SK-N-SH (cell line): ENCODE data around the gene MAP3K12. TPM values are rescaled to one million over a fixed set of nuclear protein-coding genes. Genes with fewer than 3 reads are reported as not detected.

Source experiments
- CTCF ChIA-PET: fragments of 300-600, 350-600 bp; formaldehyde crosslinking; extraction: SDS; loops from one replicate; lab custom pipeline; 2021; lab: Yijun Ruan, JAX
- POLR2A ChIA-PET: fragments of 350-600 bp; sonication (Branson Sonifier 250); formaldehyde crosslinking; extraction: SDS; loops from one replicate; lab custom pipeline; 2020; ENCODE audit warnings: antibody characterized with exemption, inconsistent platforms; lab: Yijun Ruan, JAX
- DNase-seq: peaks from one replicate; pipeline ENCODE4 v3.0.0; 2012
- H2AFZ ChIP-seq: fragments of 200-600 bp; sonication (generic); 2 replicates; pipeline ENCODE4 v1.8.1; 2016; ENCODE audit warnings: antibody characterized with exemption, mild to moderate bottlenecking, low read depth
- H3F3A ChIP-seq: fragments of 200-600 bp; sonication (generic); replicated peaks from 2 replicates; pipeline ENCODE3; 2016; ENCODE audit warnings: antibody characterized with exemption, mild to moderate bottlenecking; ENCODE audit not compliant: insufficient read depth
- H3K27ac ChIP-seq, 2 experiments: fragments of 200-500 bp in 1 of 2; fragments of 200-600 bp in 1 of 2; sonication (Bioruptor generic) in 1 of 2; sonication (generic), shearing (Covaris generic) in 1 of 2; 2 replicates each; pipeline versions ENCODE4 v1.5.1 to v1.6.1; 2014 to 2016; ENCODE audit warnings: low read depth in 2 of 2, inconsistent platforms in 1 of 2, low read length in 1 of 2, mild to moderate bottlenecking in 1 of 2, mixed read lengths in 1 of 2
- H3K27me3 ChIP-seq: fragments of 200-600 bp; sonication (generic), shearing (Covaris generic); 2 replicates; pipeline ENCODE4 v1.6.1; 2016; ENCODE audit warnings: mixed run types; ENCODE audit not compliant: insufficient read depth
- H3K36me3 ChIP-seq, 2 experiments: fragments of 200-500 bp in 1 of 2; fragments of 200-600 bp in 1 of 2; sonication (Bioruptor generic) in 1 of 2; sonication (generic) in 1 of 2; replicated peaks in 1 of 2; 2 replicates each; pipeline versions ENCODE3 to v1.5.1; 2014 to 2016; ENCODE audit warnings: low read length in 1 of 2, mild to moderate bottlenecking in 1 of 2; ENCODE audit not compliant: insufficient read depth in 2 of 2, control insufficient read depth in 1 of 2
- H3K4me1 ChIP-seq, 2 experiments: fragments of 200-500 bp in 1 of 2; fragments of 200-600 bp in 1 of 2; sonication (Bioruptor generic) in 1 of 2; sonication (generic), shearing (Covaris generic) in 1 of 2; 2 replicates each; pipeline versions ENCODE4 v1.5.1 to v1.6.1; 2014 to 2016; ENCODE audit warnings: low read depth in 1 of 2, low read length in 1 of 2, mixed run types in 1 of 2; ENCODE audit not compliant: insufficient read depth in 2 of 2, control insufficient read depth in 1 of 2
- H3K4me2 ChIP-seq: fragments of 200-600 bp; sonication (generic), shearing (Covaris generic); 2 replicates; pipeline ENCODE4 v1.6.1; 2017; ENCODE audit warnings: mixed run types
- H3K4me3 ChIP-seq, 2 experiments: fragments of 200-500 bp in 1 of 2; fragments of 200-600 bp in 1 of 2; sonication (Bioruptor generic) in 1 of 2; sonication (generic), shearing (Covaris generic) in 1 of 2; 2 replicates each; pipeline versions ENCODE4 v1.5.1 to v1.8.1; 2014 to 2016; ENCODE audit warnings: low read depth in 2 of 2, inconsistent platforms in 1 of 2, low read length in 1 of 2, mild to moderate bottlenecking in 1 of 2, mixed read lengths in 1 of 2, moderate library complexity in 1 of 2
- H3K79me2 ChIP-seq: fragments of 200-600 bp; sonication (generic); 2 replicates; pipeline ENCODE4 v1.8.1; 2017; ENCODE audit warnings: mild to moderate bottlenecking; ENCODE audit not compliant: insufficient read depth
- H3K9ac ChIP-seq: fragments of 200-600 bp; sonication (generic); 2 replicates; pipeline ENCODE4 v1.6.1; 2017; ENCODE audit warnings: mixed run types
- H3K9me2 ChIP-seq: fragments of 200-600 bp; sonication (generic); 2 replicates; pipeline ENCODE4 v1.6.1; 2017; ENCODE audit warnings: mixed run types
- H3K9me3 ChIP-seq: fragments of 200-600 bp; sonication (generic); 2 replicates; pipeline ENCODE4 v1.6.1; 2017; ENCODE audit warnings: mixed run types, mild to moderate bottlenecking, moderate library complexity
- H4K20me1 ChIP-seq: fragments of 200-600 bp; sonication (generic); 2 replicates; pipeline ENCODE4 v1.6.1; 2017; ENCODE audit warnings: mild to moderate bottlenecking, mixed run types; ENCODE audit not compliant: insufficient read depth
- CHD2 ChIP-seq: fragments of 150-350 bp; IDR thresholded peaks from 2 replicates; pipeline ENCODE4 v1.6.1; 2018; ENCODE audit warnings: low read length; ENCODE audit not compliant: partially characterized antibody
- ELF1 ChIP-seq: IDR thresholded peaks from 2 replicates; pipeline ENCODE4 v1.4.0; 2012
- FOSL2 ChIP-seq: IDR thresholded peaks from 2 replicates; pipeline ENCODE4 v1.4.0; 2012; ENCODE audit warnings: low read depth, mild to moderate bottlenecking, moderate library complexity, borderline replicate concordance
- GABPA ChIP-seq: IDR thresholded peaks from 2 replicates; pipeline ENCODE4 v1.4.0; 2012; ENCODE audit warnings: low read depth, mild to moderate bottlenecking
- JUND ChIP-seq: IDR thresholded peaks from 2 replicates; pipeline ENCODE4 v1.4.0; 2012
- MXI1 ChIP-seq: IDR thresholded peaks from 2 replicates; pipeline ENCODE4 v1.6.1; 2012; ENCODE audit warnings: mild to moderate bottlenecking, low read depth, low read length, improper control_type of control experiment
- NRF1 ChIP-seq: IDR thresholded peaks from 2 replicates; pipeline ENCODE4 v1.6.1; 2012; ENCODE audit warnings: low read depth, mild to moderate bottlenecking, low read length
- POLR2AphosphoS5 ChIP-seq: IDR thresholded peaks from 2 replicates; pipeline ENCODE4 v1.6.1; 2012; ENCODE audit warnings: low read depth, low read length
- RAD21 ChIP-seq: IDR thresholded peaks from 2 replicates; pipeline ENCODE4 v1.6.1; 2012; ENCODE audit warnings: mild to moderate bottlenecking, low read length
- RCOR1 ChIP-seq: fragments of 150-350 bp; IDR thresholded peaks from 2 replicates; pipeline ENCODE4 v1.6.1; 2017; ENCODE audit warnings: antibody characterized with exemption, low read length
- SMC3 ChIP-seq: IDR thresholded peaks from 2 replicates; pipeline ENCODE4 v1.6.1; 2012; ENCODE audit warnings: low read depth, low read length, improper control_type of control experiment
- TCF12 ChIP-seq: IDR thresholded peaks from 2 replicates; pipeline ENCODE4 v1.4.0; 2012
- YY1 ChIP-seq: IDR thresholded peaks from 2 replicates; pipeline ENCODE4 v1.4.0; 2012; ENCODE audit warnings: low read depth, mild to moderate bottlenecking
- WGBS: methylation state at CpG from one replicate; pipeline ENCODE4 v1.1.6; 2017; ENCODE audit warnings: low lambda C conversion rate; 5-methylcytosine and 5-hydroxymethylcytosine counted together
- polyA plus RNA-seq, 3 experiments: library from polyadenylated mRNA; depleted of rRNA; stranded (reverse); fragments of >200 nt; gene quantifications; 2 replicates each; pipeline ENCODE4 v1.2.3, GENCODE V29; 2012
- TF ChIP-seq, protein P1 (sequence below): IDR thresholded peaks from 2 replicates; pipeline ENCODE4 v1.4.0; 2012; ENCODE audit warnings: low read depth, borderline replicate concordance
- TF ChIP-seq, protein P2 (sequence below): IDR thresholded peaks from 2 replicates; pipeline ENCODE4; 2012
- TF ChIP-seq, protein P3 (sequence below): IDR thresholded peaks from 2 replicates; pipeline ENCODE4 v1.4.0; 2012; ENCODE audit warnings: low read depth

MAP3K12 gene
- polyA plus RNA-seq, 1 of the 3 experiments (the other 2 are of a cell fraction): 57.6 TPM

DNA sequence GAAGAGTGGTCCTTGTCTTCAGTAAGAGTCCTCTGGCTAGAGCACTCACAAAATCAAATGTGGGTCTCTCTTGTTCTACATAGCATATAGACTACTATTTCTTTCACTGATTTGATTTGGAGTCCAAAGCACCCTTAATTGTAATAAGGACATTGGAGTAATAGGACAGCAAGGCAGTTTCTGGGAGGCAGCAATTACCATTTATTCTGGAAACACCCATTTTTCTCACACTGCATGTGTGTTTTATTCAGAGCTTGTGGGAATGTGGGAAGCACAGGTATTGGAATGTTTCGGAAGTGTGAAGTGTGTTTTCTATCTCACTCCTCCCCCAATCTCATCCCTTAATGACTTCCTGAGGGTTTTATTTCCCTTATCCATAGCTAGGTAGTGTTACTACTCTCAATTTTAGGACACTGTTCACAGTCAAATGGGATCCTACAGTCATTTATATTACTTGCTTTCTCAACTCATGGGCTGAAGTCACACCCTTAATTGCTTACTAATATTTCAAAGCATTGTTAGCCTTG, 27.1 kb downstream of the MAP3K12 start:
- WGBS: 95% methylated on average over 1 of the region's 1 CpG
- peaks cover 86% of the 10 kb centered on the region for H4K20me1 ChIP-seq
- TF ChIP-seq FOSL2 (no peak), POLR2AphosphoS5 (peak; percentile 45)
- H3K4me3 ChIP-seq: no peak overlapping the region
- no peaks in the 10 kb centered on the region for H3K27me3 ChIP-seq
- H3K9ac ChIP-seq: no peak overlapping the region
- ChIA-PET CTCF (interaction anchor here (2.2 to 2.4 kb wide), 2 partner anchors 10 to 37 kb away, joined by 9 to 10 read pairs; no protein-coding TSS in a partner anchor), POLR2A (interaction anchor here (0.7 to 1.8 kb wide), 2 partner anchors 20 to 145 kb away, joined by 3 to 4 read pairs; no protein-coding TSS in a partner anchor)
- no peak for DNase-seq
- H3K9me2 ChIP-seq: no peaks in the 10 kb centered on the region
- no peaks in the 10 kb centered on the region for H3K9me3 ChIP-seq
- peaks cover 0 to 5% of the 10 kb centered on the region in 2 experiments; a peak in 1 of 4 replicates for H3K4me1 ChIP-seq
- no peak overlapping the region for H2AFZ ChIP-seq
- no peak overlapping the region for H3K4me2 ChIP-seq
- H3K36me3 ChIP-seq: peaks cover 92 to 96% of the 10 kb centered on the region in 2 experiments
- peak overlapping the region in 1 of 2 experiments; percentile 29; a peak in 1 of 4 replicates for H3K27ac ChIP-seq
- H3K79me2 ChIP-seq: peaks cover 97% of the 10 kb centered on the region
- H3F3A ChIP-seq: peaks cover 78% of the 10 kb centered on the region

DNA sequence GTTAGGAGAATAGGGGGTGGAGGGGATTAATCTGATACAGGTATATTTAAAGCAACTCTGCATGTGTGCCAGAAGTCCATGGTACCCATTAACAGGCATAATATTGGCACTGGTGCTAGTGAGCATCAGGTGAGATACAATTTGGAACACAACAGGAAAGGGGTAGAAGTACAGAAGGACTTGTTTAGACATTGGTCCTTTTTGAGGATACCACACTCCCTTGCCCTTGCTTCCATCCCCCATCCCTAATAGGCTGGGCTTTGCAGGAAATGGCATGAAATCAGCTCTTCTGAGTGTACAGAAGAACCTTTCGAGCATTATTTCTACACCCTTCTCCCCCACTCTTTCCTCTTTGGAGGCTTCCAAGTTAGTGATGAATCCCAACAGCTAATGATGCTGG, 31.0 kb downstream of the MAP3K12 start:
- H3K79me2 ChIP-seq: peaks cover 94% of the 10 kb centered on the region
- no peak overlapping the region; a peak in 2 of 4 replicates for H3K27ac ChIP-seq
- H3F3A ChIP-seq: peaks cover 62% of the 10 kb centered on the region
- H2AFZ ChIP-seq: no peak overlapping the region
- no peaks in the 10 kb centered on the region for H3K9me2 ChIP-seq
- 100% methylated on average over 1 of the region's 1 CpG for WGBS
- TF ChIP-seq GABPA: no peak
- no peak for TF ChIP-seq MXI1
- no peak for TF ChIP-seq SMC3
- TF ChIP-seq, protein P1, sequence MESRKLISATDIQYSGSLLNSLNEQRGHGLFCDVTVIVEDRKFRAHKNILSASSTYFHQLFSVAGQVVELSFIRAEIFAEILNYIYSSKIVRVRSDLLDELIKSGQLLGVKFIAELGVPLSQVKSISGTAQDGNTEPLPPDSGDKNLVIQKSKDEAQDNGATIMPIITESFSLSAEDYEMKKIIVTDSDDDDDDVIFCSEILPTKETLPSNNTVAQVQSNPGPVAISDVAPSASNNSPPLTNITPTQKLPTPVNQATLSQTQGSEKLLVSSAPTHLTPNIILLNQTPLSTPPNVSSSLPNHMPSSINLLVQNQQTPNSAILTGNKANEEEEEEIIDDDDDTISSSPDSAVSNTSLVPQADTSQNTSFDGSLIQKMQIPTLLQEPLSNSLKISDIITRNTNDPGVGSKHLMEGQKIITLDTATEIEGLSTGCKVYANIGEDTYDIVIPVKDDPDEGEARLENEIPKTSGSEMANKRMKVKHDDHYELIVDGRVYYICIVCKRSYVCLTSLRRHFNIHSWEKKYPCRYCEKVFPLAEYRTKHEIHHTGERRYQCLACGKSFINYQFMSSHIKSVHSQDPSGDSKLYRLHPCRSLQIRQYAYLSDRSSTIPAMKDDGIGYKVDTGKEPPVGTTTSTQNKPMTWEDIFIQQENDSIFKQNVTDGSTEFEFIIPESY: no peak
- TF ChIP-seq ELF1: no peak
- no peak for TF ChIP-seq RAD21
- no peaks in the 10 kb centered on the region for H3K9me3 ChIP-seq
- H3K4me1 ChIP-seq: 0 out of 4 replicates have a peak, but pooled peaks cover 0 to 5% of the 10 kb centered on the region in 2 experiments
- H3K36me3 ChIP-seq: peaks cover 91 to 92% of the 10 kb centered on the region in 2 experiments
- ChIA-PET POLR2A (interaction anchor here (1.1 to 1.2 kb wide), 2 partner anchors 9 to 13 kb away, joined by 3 to 4 read pairs; no protein-coding TSS in a partner anchor), CTCF (interaction anchor here (1.4 to 3.0 kb wide), 2 partner anchors 8 to 14 kb away, joined by 4 to 16 read pairs; no protein-coding TSS in a partner anchor)
- no peak overlapping the region for H3K4me2 ChIP-seq
- no peak overlapping the region for H3K9ac ChIP-seq
- H3K27me3 ChIP-seq: no peaks in the 10 kb centered on the region
- peaks cover 84% of the 10 kb centered on the region for H4K20me1 ChIP-seq
- H3K4me3 ChIP-seq: no peak overlapping the region
- DNase-seq: no peak

DNA sequence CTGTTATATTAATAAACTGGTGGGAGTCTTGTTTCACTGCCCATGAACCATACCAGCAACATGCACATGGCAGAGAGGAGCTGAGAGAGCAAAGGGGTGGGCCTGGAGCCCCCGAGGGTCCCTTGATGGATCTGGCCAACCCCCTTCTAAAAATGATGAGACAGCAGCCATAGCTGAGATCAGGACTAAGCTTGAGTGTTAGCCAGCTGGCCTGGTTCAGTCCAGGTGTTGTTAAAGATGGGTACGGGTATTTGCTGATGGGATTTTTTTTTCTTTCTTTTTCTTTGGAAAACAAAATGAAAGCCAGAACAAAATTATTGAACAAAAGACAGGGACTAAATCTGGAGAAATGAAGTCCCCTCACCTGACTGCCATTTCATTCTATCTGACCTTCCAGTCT, 31.4 kb downstream of the MAP3K12 start:
- Histone ChIP-seq H3K9me3 (no peaks in the 10 kb centered on the region), H3K4me2 (no peak overlapping the region), H3K9me2 (no peaks in the 10 kb centered on the region), H3F3A (peaks cover 66% of the 10 kb centered on the region), H3K9ac (no peak overlapping the region), H4K20me1 (peaks cover 84% of the 10 kb centered on the region), H2AFZ (no peak overlapping the region), H3K79me2 (peaks cover 94% of the 10 kb centered on the region), H3K4me1 (0 out of 4 replicates have a peak, but pooled peaks cover 0 to 5% of the 10 kb centered on the region in 2 experiments), H3K27ac (no peak overlapping the region; a peak in 1 of 4 replicates), H3K36me3 (peaks cover 92 to 94% of the 10 kb centered on the region in 2 experiments), H3K27me3 (no peaks in the 10 kb centered on the region), H3K4me3 (no peak overlapping the region)
- POLR2A ChIA-PET: interaction anchor here (1.1 to 1.2 kb wide), 2 partner anchors 9 to 13 kb away, joined by 3 to 4 read pairs; no protein-coding TSS in a partner anchor
- no peak for DNase-seq
- TF ChIP-seq CHD2: no peak
- TF ChIP-seq, protein P2, sequence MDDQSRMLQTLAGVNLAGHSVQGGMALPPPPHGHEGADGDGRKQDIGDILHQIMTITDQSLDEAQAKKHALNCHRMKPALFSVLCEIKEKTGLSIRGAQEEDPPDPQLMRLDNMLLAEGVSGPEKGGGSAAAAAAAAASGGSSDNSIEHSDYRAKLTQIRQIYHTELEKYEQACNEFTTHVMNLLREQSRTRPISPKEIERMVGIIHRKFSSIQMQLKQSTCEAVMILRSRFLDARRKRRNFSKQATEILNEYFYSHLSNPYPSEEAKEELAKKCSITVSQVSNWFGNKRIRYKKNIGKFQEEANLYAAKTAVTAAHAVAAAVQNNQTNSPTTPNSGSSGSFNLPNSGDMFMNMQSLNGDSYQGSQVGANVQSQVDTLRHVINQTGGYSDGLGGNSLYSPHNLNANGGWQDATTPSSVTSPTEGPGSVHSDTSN: no peak
- no peak for TF ChIP-seq SMC3
- TF ChIP-seq, protein P3, sequence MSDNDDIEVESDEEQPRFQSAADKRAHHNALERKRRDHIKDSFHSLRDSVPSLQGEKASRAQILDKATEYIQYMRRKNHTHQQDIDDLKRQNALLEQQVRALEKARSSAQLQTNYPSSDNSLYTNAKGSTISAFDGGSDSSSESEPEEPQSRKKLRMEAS: no peak
- no peak for TF ChIP-seq RCOR1
- no peak for TF ChIP-seq NRF1
- TF ChIP-seq TCF12: no peak
- no peak for TF ChIP-seq JUND
- no peak for TF ChIP-seq YY1
- TF ChIP-seq ELF1: no peak
- no peak for TF ChIP-seq GABPA
- TF ChIP-seq FOSL2: no peak
- CTCF ChIA-PET: interaction anchor here (1.4 to 3.0 kb wide), 3 partner anchors 9 to 41 kb away, joined by 4 to 16 read pairs (median 6); no protein-coding TSS in a partner anchor
- 94% methylated on average over 2 of the region's 2 CpGs for WGBS
